Measurements from ENCODE around the gene STX3. TPM values are rescaled to one million over a fixed set of nuclear protein-coding genes. Genes with fewer than 3 reads are reported as not detected.

The STX3 gene
- total and polyA plus RNA-seq, 2 donors (not counting 1 experiment from before 2014, with no cell fraction given): 7.6 to 16.6 TPM

DNA sequence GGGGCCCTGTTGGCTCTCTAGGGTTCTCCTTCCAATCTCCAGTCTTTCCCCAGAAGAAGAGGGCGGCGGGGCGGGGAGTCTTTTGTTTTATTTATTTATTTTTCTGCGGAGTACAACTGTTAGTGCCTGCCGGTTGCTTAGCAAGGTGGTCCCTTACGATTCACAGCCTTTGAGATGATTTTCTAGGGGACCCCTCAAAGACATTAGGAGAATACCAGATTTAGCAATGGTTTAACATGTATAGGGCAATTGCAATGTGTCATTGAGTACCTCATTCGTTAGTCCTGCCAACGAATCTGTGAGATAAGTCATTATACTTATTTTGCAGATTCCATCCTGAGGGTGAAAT lies 55.7 kb downstream of the STX3 start:
- Histone ChIP-seq H3K4me1 (ENCODE audit: control insufficient read depth in 2 of 2, insufficient read depth in 2 of 2, low read length in 2 of 2) (peaks cover 10 to 18% of the 10 kb centered on the region in 2 donors), H3K36me3 (replicated peaks in 1 of 2; ENCODE audit: control extremely low read depth in 1 of 2, control insufficient read depth in 1 of 2, extremely low read depth in 1 of 2, insufficient read depth in 2 of 2, low read length in 1 of 2) (peaks cover 0 to 19% of the 10 kb centered on the region in 2 experiments), H2AFZ (ENCODE audit: insufficient read depth, low read depth, low read length, poor library complexity, severe bottlenecking) (peak overlapping the region; percentile 88), H3K9ac (ENCODE audit: low read length) (peak overlapping the region; percentile 98), H3K9me3 (ENCODE audit: control extremely low read depth in 1 of 3, control insufficient read depth in 2 of 3, insufficient read depth in 1 of 3, low read length in 2 of 3) (peaks cover 0 to 6% (median 0%) of the 10 kb centered on the region in 3 donors), H3K4me3 (ENCODE audit: control extremely low read depth in 1 of 5, extremely low read depth in 1 of 5, insufficient read depth in 1 of 5, low read depth in 2 of 5, low read length in 4 of 5) (peak overlapping the region; percentile 72 to 95 (median 82)), H3K79me2 (ENCODE audit: control insufficient read depth, insufficient read depth, low read length) (peaks cover 3% of the 10 kb centered on the region), H4K20me1 (ENCODE audit: control insufficient read depth, insufficient read depth, low read length, poor library complexity, severe bottlenecking) (no peaks in the 10 kb centered on the region), H3K27me3 (replicated peaks in 1 of 4; ENCODE audit: control extremely low read depth in 1 of 4, control insufficient read depth in 3 of 4, insufficient read depth in 4 of 4, low read length in 3 of 4) (no peaks in the 10 kb centered on the region), H3K27ac (ENCODE audit: low read length in 2 of 2) (peak overlapping the region; percentile 61 to 76), H3K4me2 (replicated peaks; ENCODE audit: low read depth, low read length, poor library complexity, severe bottlenecking) (peak overlapping the region; percentile 94)
- CTCF ChIA-PET: interaction anchor here (1.2 to 6.0 kb wide), 3 partner anchors 10 to 57 kb away, joined by 6 to 66 read pairs (median 9); partner anchors contain the start of gene STX3
- Mint-ChIP-seq H3K27ac (peak overlapping the region; percentile 85), H3K27me3 (peaks cover 7% of the 10 kb centered on the region), H3K9me3 (ENCODE audit: insufficient read depth) (no peaks in the 10 kb centered on the region), H3K4me1 (peaks cover 14% of the 10 kb centered on the region), H3K4me3 (peak overlapping the region; percentile 93)
- ATAC-seq (ENCODE audit: low read depth): no peak
- TF ChIP-seq, protein P1, sequence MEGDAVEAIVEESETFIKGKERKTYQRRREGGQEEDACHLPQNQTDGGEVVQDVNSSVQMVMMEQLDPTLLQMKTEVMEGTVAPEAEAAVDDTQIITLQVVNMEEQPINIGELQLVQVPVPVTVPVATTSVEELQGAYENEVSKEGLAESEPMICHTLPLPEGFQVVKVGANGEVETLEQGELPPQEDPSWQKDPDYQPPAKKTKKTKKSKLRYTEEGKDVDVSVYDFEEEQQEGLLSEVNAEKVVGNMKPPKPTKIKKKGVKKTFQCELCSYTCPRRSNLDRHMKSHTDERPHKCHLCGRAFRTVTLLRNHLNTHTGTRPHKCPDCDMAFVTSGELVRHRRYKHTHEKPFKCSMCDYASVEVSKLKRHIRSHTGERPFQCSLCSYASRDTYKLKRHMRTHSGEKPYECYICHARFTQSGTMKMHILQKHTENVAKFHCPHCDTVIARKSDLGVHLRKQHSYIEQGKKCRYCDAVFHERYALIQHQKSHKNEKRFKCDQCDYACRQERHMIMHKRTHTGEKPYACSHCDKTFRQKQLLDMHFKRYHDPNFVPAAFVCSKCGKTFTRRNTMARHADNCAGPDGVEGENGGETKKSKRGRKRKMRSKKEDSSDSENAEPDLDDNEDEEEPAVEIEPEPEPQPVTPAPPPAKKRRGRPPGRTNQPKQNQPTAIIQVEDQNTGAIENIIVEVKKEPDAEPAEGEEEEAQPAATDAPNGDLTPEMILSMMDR (IDR thresholded peaks at IDR 0.05): no peak
- no peak for TF ChIP-seq EZH2 (IDR thresholded peaks at IDR 0.05; ENCODE audit: borderline replicate concordance, insufficient read depth, low read depth, low read length, poor library complexity, severe bottlenecking)
- POLR2A ChIA-PET: interaction anchor here (0.9 kb wide), 1 partner anchor 142 kb away, joined by 3 read pairs; the partner anchor contains the start of gene PATL1
- WGBS (ENCODE audit: insufficient coverage): 5% methylated on average over 3 of the region's 8 CpGs
- intact Hi-C loops (cut with micrococcal nuclease): loop anchor here (1.0 to 5.0 kb wide), 4 partner anchors 39 to 259 kb away; partner anchors contain the start of gene PATL1
- DNase-seq: no peak

DNA sequence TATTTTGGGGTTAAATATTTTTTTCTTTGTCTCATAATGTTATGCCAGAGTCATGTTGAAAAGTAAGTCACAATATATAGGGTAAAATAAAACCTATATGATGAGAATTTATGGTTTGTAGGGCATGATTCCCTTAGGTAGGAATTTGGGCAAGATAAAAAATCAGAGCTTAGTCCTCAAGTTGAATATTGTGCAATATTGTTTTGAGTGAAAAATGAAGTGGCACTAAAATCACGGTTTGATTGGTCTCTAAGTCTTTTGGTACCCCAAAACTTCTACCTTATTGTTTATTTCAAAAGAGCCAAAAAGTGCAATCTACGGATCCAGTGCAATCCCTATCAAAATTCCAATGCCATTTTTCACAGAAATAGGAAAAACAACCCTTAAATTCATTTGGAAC lies 57.0 kb downstream of the STX3 start:
- CTCF ChIA-PET: interaction anchor here (6.0 kb wide), 1 partner anchor 58 kb away, joined by 66 read pairs; the partner anchor contains the start of gene STX3
- no peak overlapping the region for H3K4me3 Mint-ChIP-seq

More for the DNA sequence above, 57.0 kb downstream of the STX3 start:
- intact Hi-C loops (cut with micrococcal nuclease): loop anchor here (5.0 kb wide), 3 partner anchors 40 to 260 kb away; partner anchors contain the start of gene PATL1
- Mint-ChIP-seq H3K9me3 (ENCODE audit: insufficient read depth) (no peaks in the 10 kb centered on the region), H3K27me3 (peaks cover 7% of the 10 kb centered on the region), H3K27ac (no peak overlapping the region), H3K4me1 (peaks cover 23% of the 10 kb centered on the region)
- Histone ChIP-seq H3K4me3 (ENCODE audit: control extremely low read depth in 1 of 5, extremely low read depth in 1 of 5, insufficient read depth in 1 of 5, low read depth in 2 of 5, low read length in 4 of 5) (no peak overlapping the region), H3K9ac (ENCODE audit: low read length) (no peak overlapping the region), H3K27me3 (replicated peaks in 1 of 4; ENCODE audit: control extremely low read depth in 1 of 4, control insufficient read depth in 3 of 4, insufficient read depth in 4 of 4, low read length in 3 of 4) (no peaks in the 10 kb centered on the region), H3K4me1 (ENCODE audit: control insufficient read depth in 2 of 2, insufficient read depth in 2 of 2, low read length in 2 of 2) (peaks cover 14 to 18% of the 10 kb centered on the region in 2 donors), H3K4me2 (replicated peaks; ENCODE audit: low read depth, low read length, poor library complexity, severe bottlenecking) (no peak overlapping the region), H2AFZ (ENCODE audit: insufficient read depth, low read depth, low read length, poor library complexity, severe bottlenecking) (no peak overlapping the region), H3K9me3 (ENCODE audit: control extremely low read depth in 1 of 3, control insufficient read depth in 2 of 3, insufficient read depth in 1 of 3, low read length in 2 of 3) (peaks cover 0 to 6% (median 0%) of the 10 kb centered on the region in 3 donors), H3K79me2 (ENCODE audit: control insufficient read depth, insufficient read depth, low read length) (peaks cover 3% of the 10 kb centered on the region), H4K20me1 (ENCODE audit: control insufficient read depth, insufficient read depth, low read length, poor library complexity, severe bottlenecking) (no peaks in the 10 kb centered on the region), H3K27ac (ENCODE audit: low read length in 2 of 2) (no peak overlapping the region), H3K36me3 (replicated peaks in 1 of 2; ENCODE audit: control extremely low read depth in 1 of 2, control insufficient read depth in 1 of 2, extremely low read depth in 1 of 2, insufficient read depth in 2 of 2, low read length in 1 of 2) (peaks cover 0 to 6% of the 10 kb centered on the region in 2 experiments)
- ATAC-seq (ENCODE audit: low read depth): no peak
- no peak for DNase-seq
- POLR2A ChIA-PET: no interaction called here
- no peak for TF ChIP-seq EZH2 (IDR thresholded peaks at IDR 0.05; ENCODE audit: borderline replicate concordance, insufficient read depth, low read depth, low read length, poor library complexity, severe bottlenecking)
- TF ChIP-seq, protein P1 (IDR thresholded peaks at IDR 0.05): no peak
- WGBS (ENCODE audit: insufficient coverage): 100% methylated on average over 1 of the region's 2 CpGs

Data from B cell (primary cell).